Measurements from ENCODE around the gene CAPZA1.
A peak's percentile ranks its signal among the peaks of the same experiment; 100 is the strongest.

CAPZA1 gene

DNA sequence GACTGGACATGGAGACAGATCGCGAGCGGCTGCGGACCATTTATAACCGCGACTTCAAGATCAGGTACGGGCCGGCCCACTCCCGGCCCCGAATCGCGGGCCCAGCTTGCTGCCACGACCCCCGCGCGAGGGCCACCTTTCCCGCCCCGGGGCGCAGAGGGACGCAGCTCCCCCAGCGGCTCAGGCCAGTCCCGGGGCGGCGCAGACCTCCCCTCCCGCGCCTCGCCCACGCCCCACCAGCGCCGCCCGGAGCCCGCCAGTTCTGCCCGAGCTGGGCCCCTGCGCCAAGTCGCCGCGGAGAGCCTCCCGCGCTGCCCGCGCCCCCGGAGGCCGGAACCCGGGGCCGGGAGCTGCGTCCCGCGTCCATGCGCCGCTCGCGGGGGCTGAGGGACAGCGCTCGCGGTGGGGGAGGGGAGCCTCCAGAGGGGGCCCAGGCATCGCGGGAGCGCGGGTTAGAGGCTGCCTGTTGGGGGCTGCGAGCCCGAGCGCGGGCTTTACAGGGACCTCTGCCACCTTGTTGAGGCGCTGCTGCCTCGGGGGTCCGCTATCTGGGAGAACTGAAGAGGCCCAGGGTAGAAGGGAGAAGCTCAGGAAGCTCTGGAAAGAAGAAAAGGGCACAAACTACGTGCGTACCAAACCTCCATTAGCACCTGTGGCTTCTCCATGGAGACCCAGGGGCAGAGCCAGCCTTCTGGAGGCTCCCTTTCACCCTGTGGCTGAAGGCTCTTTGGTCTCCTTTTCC is 55.5 kb downstream of the CAPZA1 start:
- H3K4me3 ChIP-seq (ENCODE audit: low read depth, low read length): peak overlapping the region; percentile 79

DNA sequence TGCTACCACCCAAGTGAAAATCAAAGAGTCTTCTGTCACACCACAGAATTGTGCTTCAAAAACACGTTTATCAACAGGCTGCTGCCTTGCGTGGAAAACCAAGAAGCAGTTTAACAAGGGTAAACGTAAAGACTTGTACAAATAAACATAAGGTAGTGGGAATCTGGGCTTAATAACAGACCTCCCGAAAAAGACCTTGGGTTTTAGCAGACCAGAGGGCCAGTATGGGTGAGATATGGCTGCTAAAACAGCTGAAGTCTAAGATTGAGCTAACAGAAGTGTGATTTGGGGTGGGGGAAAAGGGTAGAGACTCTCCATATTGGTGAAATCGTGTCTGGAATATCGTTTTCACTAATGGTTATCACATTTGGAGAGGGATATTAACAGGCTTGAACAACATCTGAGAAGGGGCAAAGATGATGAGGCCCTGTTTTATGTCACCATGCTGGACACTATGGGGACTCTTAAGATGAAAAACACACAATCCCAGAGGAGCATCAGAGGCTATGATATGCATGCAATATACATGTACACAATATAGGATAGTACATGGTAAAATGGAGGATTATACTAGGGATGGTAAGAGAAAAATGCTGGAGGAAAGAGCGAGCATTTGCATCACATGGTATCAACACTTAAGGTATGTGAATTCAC is 56.2 kb downstream of the CAPZA1 start:
- H3K4me3 ChIP-seq (ENCODE audit: low read depth, low read length): peak overlapping the region; percentile 79

DNA sequence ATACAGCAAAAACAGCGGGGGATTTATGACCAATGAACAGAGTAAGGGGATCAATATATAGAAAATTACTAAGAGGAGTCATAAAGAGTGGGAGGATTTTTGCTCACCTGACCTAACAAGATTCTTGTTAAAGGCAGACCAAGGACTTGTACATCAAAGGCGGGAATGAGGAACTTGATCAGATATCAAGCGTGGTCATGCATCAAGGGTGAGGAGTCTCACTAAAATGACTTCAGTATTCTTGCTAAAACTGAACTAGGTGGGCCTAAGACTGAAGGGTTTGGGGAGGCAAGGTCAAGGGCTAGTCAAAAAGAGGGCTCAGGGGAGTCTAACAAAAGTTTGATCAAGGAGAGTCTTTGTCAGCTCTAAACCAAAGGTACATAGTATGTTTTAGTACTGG is 56.9 kb downstream of the CAPZA1 start:
- H3K4me3 ChIP-seq (ENCODE audit: low read depth, low read length): no peak overlapping the region

DNA sequence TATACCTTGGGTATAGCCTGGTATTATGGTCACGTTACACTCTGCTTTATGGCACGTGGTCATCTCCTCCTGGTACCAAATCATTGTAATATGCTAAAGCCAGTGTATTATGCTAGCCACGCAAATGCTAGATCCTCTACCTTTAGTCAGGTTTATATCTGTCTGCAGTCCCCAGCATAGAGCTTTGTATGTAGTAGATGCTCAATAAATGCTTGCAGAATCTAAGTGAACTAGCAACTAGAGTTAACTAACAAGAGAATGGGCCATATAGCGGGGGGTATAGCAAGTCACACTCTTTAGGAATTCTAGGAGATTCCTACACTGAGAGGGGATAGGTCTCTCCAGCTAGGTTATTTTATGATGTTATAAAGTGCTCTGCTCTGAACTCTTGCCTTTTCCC is 57.9 kb downstream of the CAPZA1 start:
- H3K4me3 ChIP-seq (ENCODE audit: low read depth, low read length): no peak overlapping the region

DNA sequence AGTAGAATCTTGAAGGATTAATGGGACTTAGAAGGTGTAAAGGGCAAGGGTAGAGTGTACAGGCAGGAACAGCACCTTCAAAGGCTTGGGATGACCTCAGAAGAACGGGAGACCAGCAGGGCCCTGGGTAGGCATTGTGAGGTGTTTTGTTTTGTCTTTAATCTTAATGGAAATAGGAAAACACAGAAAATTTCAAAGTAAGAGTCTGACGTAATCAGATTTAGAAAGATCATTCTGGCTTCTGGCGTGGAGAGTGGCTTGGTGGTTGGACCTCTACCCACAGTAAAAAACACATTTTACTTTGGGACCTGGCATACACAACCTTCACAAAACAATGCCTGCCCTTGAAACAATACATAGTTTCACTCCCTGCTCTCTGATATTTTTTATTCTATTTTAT is 59.0 kb downstream of the CAPZA1 start:
- no peak overlapping the region for H3K4me3 ChIP-seq (ENCODE audit: low read depth, low read length)

DNA sequence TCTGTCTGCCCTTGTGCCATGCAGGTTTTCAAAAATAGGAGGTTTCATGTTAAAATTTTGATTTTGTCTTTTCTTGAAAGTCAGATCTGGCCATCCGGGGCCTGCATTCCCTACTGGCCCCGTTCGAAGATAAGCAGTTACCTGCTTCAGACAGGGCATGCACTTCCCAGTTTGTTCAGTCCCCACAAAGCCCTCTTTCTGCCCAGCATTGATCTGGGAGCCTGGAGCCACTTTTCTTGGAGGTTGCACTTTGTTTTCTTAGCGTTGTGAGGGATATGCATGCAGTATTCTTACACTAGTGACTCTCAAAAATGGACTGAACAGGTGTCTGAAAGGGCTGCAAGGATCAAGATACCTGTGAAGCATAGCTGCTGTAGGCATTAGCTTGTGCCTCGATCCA is 66.3 kb downstream of the CAPZA1 start:
- no peak overlapping the region for H3K4me3 ChIP-seq (ENCODE audit: low read depth, low read length)

DNA sequence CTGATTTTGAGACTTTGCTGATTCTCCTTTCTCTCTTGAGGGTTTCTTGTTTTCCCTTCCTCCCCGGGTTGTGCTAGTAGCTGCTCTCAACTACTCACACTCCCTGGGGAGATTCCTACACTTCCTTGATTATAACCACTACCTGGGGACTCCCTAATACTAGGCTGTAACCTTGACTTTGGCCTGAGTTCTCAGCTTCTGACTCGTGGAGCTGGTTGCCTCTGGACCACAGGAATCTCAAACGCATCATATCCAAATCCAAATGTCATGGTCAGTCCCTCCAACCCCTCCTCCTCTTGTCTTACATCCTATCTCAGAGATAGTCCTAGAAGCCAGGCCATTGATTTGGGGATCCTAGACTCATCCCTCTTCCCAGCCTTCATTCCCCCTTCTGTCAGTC is 66.8 kb downstream of the CAPZA1 start:
- no peak overlapping the region for H3K4me3 ChIP-seq (ENCODE audit: low read depth, low read length)

DNA sequence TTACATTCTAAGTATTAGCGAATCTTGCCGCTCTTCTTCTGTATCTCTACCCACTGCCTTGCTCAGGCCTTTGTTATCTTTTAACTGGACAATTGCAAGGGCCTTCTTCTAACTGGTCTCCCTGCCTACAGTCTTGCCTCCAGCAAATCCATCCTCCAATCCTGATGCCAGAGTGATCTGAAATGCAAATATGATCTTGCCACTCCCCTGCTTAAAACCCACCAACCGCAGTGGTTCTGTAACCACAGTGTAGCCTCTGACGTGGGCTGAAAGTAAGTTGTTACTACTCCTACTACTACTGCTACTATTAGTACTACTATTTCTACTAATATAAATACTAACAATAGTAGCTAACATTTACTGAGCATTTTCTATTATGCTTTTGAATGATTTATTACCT is 67.2 kb downstream of the CAPZA1 start:
- H3K4me3 ChIP-seq (ENCODE audit: low read depth, low read length): no peak overlapping the region

DNA sequence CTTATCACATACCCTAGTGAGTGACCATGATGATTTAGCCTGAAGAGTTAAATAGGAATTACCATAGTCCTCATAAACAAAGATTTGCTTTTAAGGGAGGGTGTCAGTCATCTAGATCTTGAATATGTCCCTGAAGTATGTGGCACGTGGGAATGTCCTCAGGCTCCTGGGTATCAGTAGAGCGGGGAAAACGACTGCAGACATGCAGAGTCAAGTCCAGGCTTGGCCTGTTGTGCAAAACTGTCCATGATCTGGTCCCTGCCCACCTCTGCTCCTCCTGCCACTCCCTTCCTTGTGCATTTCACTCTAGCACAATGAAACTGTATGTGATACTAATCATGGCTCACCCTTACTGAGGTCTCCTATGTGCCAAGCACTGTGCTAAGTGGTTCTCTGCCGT is 67.7 kb downstream of the CAPZA1 start:
- H3K4me3 ChIP-seq (ENCODE audit: low read depth, low read length): no peak overlapping the region

DNA sequence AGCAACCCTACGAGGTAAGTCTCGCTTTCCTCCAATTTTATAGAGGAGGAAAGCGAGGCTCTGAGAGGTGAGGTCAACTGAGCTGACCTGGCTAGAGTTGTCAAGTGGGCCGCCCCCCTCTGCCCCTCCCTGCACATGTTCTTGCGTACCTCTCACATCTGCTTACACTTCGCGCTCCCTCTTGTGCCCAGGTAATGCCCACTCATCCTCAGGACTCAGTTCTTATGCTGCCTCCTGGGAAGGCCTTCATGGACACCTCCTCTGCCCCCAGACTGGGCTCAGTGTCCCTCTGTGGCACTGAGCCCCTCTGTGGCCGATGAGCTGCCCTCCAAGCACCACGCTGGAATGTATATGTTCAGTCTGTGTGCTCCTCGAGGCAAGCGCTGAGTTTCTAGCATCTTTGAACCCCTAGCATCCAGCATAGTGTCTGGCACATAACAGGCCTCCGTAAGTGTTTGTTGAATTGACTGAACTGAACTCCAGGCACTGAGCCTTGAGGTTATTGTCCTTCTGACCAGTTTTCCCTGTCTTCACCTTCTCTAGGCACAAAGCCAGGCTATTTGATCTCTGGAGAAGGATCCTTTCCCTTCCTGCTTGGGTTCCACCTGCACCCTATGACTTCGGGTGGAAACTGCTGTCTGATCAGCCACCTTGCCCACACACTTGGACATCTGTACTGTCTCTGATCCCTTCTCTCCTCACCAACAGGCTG is 68.3 kb downstream of the CAPZA1 start:
- no peak overlapping the region for H3K4me3 ChIP-seq (ENCODE audit: low read depth, low read length)

DNA sequence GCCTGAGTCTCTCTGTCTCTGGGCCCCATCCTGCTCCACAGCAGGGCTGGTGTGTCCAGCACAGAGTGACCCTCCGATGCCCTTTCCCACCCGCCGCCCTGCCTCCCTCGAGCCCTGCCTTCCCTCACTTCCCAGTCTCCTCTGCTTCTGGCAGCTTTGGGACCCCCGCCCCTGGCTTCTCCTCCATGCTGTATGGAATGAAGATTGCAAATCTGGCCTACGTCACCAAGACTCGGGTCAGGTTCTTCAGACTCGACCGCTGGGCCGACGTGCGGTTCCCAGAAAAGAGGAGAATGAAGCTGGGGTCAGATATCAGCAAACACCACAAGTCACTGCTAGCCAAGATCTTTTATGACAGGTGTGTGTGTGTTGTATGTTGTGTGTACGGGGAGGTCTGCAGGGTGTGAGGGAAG is 69.2 kb downstream of the CAPZA1 start:
- no peak overlapping the region for H3K4me3 ChIP-seq (ENCODE audit: low read depth, low read length)

DNA sequence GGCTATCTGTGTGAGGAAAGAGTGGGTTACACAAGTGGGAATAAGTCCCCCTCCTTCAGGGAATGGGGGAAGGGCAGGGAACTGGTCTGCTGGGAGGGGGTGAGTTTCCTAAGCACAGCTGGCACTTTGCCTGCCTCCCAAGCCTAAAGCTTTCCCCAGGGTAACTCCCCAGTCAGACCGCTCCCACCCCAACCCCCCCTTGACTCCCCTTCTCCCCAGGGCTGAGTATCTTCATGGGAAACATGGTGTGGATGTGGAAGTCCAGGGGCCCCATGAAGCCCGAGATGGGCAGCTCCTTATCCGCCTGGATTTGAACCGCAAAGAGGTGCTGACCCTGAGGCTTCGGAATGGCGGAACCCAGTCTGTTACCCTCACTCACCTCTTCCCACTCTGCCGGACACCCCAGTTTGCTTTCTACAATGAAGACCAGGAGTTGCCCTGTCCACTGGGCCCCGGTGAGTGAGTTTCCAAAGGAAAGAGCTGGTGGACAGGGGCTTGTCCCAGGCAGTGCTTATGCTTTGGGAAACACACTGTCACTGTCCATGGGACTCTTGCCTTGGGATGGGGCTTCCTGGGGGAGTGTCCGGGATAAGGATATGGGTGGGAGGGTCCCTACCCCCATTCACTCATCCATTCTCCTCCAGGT is 69.7 kb downstream of the CAPZA1 start:
- no peak overlapping the region for H3K4me3 ChIP-seq (ENCODE audit: low read depth, low read length)

DNA sequence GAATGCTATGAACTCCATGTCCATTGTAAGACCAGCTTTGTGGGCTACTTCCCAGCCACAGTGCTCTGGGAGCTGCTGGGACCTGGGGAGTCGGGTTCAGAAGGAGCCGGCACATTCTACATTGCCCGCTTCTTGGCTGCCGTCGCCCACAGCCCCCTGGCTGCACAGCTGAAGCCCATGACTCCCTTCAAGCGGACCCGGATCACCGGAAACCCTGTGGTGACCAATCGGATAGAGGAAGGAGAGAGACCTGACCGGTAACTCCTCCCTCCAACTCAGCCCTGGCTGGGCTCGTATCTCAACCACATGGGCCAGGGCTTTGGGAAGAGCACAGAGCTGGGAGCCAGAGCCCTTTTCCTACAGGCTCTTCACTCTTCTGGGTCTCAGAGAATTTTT is 70.2 kb downstream of the CAPZA1 start:
- H3K4me3 ChIP-seq (ENCODE audit: low read depth, low read length): no peak overlapping the region

DNA sequence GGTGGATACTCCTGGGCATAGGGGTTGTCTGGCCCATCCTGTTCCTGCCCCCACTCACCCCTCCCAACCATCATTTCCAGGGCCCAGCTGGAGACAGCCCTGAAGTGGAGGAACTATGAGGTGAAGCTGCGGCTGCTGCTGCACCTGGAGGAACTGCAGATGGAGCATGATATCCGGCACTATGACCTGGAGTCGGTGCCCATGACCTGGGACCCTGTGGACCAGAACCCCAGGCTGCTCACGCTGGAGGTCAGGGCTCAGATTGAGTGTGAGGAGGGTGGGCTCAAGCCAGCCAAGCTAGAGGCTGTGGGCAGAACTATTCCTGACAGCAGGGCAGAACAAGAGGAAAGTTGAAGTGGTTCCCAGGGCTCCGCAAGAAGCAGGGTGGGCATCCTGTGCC is 73.0 kb downstream of the CAPZA1 start:
- H3K4me3 ChIP-seq (ENCODE audit: low read depth, low read length): no peak overlapping the region

DNA sequence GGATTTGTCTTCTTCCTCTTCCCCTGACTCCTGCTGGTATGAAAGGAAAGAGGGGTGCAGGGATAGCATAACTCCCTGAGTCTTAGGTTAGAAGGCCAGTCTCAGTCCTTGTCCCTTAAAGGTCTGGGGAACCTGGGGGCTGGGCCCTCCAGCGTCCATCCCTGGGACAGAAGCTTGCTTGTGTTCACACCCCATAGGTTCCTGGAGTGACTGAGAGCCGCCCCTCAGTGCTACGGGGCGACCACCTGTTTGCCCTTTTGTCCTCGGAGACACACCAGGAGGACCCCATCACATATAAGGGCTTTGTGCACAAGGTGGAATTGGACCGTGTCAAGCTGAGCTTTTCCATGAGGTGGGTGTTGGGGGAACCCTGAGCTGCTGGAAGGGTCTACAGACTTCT is 74.2 kb downstream of the CAPZA1 start:
- H3K4me3 ChIP-seq (ENCODE audit: low read depth, low read length): no peak overlapping the region

DNA sequence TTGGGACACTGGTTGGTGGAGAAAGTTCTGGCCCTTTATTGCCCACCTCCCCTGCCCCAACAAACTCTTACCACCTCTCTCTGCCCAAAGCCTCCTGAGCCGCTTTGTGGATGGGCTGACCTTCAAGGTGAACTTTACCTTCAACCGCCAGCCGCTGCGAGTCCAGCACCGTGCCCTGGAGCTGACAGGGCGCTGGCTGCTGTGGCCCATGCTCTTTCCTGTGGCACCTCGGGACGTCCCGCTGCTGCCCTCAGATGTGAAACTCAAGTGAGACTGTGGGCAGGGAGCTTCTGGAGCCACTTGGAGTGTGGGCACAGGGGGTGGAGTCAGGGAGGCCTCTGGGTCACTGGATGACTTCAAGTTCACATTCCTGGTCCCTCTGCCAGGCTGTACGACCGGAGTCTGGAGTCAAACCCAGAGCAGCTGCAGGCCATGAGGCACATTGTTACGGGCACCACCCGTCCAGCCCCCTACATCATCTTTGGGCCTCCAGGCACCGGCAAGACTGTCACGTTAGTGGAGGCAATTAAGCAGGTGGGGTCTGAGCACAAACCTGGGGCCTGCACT is 74.8 kb downstream of the CAPZA1 start:
- no peak overlapping the region for H3K4me3 ChIP-seq (ENCODE audit: low read depth, low read length)

DNA sequence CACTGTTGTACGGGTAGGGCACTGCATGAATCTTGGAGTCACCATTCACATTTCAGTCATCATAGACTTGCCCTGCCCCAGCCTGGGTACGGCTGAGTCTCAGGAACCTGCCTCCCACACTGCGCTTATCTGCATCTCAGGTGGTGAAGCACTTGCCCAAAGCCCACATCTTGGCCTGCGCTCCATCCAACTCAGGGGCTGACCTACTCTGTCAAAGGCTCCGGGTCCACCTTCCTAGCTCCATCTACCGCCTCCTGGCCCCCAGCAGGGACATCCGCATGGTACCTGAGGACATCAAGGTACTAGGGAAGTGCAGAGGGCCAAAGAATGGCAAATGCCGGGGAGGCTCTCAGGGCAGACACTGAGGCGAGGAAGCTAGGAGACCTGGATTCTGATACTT is 75.6 kb downstream of the CAPZA1 start:
- no peak overlapping the region for H3K4me3 ChIP-seq (ENCODE audit: low read depth, low read length)

DNA sequence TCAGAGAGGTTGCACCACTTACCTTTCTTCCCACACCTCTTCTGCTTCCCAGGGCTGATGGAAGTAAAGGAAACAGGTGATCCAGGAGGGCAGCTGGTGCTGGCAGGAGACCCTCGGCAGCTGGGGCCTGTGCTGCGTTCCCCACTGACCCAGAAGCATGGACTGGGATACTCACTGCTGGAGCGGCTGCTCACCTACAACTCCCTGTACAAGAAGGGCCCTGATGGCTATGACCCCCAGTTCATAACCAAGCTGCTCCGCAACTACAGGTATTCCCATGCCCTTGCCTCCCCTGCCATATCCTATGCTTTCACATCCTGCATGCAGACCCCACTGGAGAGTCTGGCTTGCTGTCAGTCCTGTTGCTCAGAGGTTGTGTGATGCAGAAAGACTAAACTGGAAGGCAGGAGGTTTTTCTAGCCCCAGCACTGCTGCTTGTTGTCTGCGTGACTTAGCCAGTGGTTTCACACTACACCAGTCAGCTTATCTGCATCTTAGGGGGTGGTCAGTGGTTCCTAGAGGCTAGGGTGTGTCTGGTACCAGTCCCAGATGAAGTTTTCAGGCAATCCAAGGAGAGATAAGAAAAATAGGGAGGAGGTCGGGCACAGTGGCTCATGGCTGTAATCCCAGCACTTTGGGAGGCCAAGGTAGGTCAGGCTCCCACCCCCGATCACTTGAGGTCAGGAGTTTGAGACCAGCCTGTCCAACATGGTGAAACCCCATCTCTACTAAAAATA is 77.1 kb downstream of the CAPZA1 start:
- H3K4me3 ChIP-seq (ENCODE audit: low read depth, low read length): no peak overlapping the region

DNA sequence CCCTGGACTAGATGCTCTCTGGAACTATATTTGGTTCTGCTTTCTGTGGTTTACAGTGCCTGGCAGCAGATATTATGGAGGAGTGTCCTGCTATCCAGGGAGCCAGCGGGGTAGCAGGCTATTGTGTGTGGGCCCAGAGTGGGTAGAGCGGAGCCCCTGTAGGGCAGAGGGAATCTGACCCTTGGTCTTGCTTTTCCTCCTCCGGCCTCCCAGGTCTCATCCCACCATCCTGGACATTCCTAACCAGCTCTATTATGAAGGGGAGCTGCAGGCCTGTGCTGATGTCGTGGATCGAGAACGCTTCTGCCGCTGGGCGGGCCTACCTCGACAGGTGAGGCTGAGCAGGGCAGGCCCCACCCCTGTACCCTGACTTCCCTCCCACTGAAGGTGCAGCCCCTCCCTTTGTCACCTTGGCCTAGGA is 78.2 kb downstream of the CAPZA1 start:
- no peak overlapping the region for H3K4me3 ChIP-seq (ENCODE audit: low read depth, low read length)

All from iPS-11a (cell line).